ENCODE measurements around the gene GUCA1A.

The GUCA1A gene

DNA sequence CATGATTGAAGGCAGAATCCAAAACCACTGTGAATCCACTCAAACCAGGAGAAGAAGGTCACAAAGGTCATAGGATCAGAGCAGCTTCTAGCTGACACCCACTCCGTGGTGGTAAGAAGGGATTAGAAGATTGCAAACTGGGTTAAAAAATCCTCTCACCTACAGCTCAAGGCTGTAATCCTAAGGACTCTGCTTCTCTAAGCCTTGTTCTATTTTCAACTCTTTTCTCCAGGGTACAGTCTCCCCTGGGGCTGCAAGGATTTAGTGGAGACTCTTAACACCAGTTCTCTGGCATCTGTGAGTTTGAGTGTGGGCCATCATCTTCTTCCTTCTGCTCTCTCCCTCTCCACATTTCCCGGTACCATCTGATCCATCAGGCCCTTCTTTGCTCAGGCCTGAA, at the start of gene GUCA1A:
GUCA1A (plus strand) TSS at position 264 of the 400 bp plus-strand sequence. CDS start 250 bp downstream, outside the sequence.
- no peak for DNase-seq (ENCODE audit: low read depth)

- no peak for DNase-seq (ENCODE audit: low read depth)
These were observed 49.6 kb upstream of the GUCA1A start for GRCh38 chr6:42123379-42124103.

- DNase-seq (ENCODE audit: low read depth) = no peak
These were observed 48.8 kb upstream of the GUCA1A start for GRCh38 chr6:42124223-42124836.

DNA sequence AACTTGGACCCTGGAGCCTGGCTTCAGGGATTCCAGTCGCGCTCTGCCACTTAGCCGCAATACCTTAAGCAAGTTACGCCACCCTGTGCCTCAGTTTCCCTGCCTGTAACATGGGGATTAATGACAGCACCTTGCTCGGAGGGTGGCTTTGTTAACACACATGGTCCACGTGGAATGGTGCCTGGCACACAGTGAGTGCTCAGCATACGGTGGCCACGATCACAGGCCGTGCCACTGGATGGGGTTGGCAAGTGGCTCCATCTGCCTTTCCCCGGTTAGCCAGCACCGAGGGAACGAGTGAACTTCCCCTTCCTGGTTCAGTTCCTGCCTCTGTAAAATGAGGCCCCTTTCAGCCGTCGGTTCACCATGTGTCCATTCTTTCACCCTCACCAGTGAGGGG, 47.9 kb upstream of the GUCA1A start:
- no peak for DNase-seq (ENCODE audit: low read depth)

DNA sequence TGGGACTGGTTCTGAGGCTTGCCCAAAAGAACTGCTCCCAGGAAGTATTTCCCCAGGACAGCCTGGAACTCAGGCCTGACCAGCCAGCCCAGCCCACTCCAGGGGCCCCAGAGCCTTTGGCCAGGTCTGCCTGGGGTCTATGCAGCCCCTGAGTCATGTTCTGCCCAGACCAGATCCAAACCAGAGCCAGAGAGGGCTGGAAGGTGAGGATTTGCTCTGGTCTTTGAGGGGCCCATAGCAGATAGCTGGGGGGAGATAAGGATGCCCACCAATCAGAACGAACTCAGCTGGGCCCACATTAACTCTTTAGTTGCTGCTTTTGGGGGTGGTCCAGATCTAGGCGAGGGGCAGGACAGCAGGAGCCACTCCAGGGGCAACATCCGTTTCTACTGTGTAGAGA, 47.5 kb upstream of the GUCA1A start:
- no peak for DNase-seq (ENCODE audit: low read depth)

DNA sequence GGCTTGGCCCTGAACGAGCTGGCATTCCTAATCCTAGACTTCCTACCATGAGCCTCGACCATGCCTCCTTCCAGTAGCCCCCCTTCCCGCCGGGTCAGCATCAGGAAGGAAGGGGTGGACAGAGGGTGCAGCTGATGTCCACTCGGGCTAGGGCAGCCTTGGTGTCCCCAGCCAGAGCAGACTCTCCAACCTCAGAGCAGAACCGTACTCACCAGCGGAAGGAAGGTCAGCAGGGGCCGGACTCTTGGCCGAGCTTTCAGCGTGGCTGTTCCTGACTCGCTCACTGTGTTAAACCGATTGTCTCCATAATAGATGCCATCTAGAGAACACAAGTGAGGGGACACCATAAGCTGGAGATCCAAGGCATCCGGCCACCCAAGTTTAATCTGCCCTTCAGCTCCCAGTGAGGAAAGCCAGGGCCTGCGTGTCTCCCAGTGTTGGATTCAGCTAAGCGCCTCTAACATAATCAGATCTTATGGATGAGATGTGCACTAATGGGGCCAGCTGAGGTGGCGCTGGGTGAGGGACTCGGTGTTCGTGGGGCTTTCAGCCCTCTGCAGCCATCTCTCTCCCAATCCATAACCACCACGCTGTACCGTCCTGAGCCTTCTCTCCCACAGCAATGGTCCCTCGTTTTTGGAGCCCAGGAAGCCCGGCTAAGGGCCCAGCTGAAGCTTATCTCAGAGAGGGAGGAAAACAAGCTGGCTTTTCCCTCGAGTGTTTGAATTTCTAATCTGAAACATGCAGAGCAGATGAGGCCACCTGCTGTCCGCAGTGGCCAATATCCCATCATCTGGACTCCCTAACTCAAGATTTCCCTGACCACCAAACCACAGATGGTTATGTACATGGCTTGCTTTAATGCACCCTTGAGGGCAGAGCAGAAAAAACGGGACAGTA, 44.5 kb upstream of the GUCA1A start:
- no peak for DNase-seq (ENCODE audit: low read depth)

- DNase-seq (ENCODE audit: low read depth) = no peak
These were observed 43.8 kb upstream of the GUCA1A start for GRCh38 chr6:42129360-42129676.

- no peak for DNase-seq (ENCODE audit: low read depth)
These were observed 41.6 kb upstream of the GUCA1A start for GRCh38 chr6:42131531-42131930.

- DNase-seq (ENCODE audit: low read depth) = no peak
These were observed 39.2 kb upstream of the GUCA1A start for GRCh38 chr6:42133926-42134325.

DNA sequence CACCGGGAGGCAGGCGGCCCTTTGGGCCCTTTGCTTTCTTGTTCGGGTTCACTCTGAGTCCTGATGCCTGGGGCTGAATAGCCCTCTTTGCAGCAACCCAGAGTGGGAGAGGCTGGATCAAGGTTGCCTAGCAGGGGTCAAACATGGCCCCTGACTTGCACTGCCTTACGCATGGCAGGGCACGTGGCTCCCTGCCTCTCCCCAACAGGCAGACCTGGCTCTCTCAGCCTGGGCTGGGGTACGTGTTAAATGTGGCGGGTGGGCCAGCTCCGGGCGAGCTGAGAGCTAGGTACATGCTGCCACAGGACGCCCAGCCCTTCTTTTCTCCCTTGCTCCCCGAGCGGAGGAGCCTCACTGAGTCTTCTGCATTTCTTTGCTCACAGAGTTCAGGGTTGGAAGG, 38.0 kb upstream of the GUCA1A start:
- DNase-seq (ENCODE audit: low read depth) = no peak

GRCh38 chr6:42135722-42136121, 37.4 kb upstream of the GUCA1A start:
- DNase-seq (ENCODE audit: low read depth) = no peak

DNA sequence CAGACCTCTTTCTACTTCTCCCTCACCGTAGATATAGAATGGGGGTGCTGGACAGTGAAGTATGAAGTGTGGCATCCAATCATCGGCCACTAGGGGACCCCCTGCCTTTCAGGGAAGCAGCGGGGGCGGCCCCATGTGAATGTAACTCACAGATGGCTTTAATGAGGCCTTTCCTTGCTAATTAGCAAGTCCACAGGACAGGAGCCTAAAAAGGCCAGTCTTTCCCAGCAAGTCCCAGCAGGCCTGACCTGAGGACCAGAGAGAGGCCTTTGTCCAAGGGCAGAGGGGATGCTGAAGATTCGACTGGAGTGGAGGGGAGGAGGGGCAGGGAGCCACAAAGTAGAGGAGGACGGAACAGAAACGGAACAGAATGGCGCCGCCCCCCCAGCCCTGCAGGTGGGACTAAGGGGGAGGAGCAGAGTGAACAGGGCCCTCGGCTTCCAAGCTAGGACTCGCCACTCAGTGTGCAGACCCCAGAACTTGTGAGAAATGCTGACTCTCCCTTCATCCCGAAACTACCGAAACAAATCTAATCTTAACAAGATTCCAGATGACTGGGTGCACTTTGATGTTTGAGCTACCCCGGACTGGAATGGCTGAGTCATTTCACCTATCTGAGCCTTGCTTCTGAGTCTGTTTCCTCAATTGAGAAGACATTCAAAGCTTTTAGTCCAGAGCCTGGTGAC, 36.5 kb upstream of the GUCA1A start:
- peak; percentile 25 for DNase-seq (ENCODE audit: low read depth)

- DNase-seq (ENCODE audit: low read depth) = no peak
These were observed 35.9 kb upstream of the GUCA1A start for GRCh38 chr6:42137194-42137753.

- no peak for DNase-seq (ENCODE audit: low read depth)
These were observed 35.0 kb upstream of the GUCA1A start for GRCh38 chr6:42138190-42138589.

DNA sequence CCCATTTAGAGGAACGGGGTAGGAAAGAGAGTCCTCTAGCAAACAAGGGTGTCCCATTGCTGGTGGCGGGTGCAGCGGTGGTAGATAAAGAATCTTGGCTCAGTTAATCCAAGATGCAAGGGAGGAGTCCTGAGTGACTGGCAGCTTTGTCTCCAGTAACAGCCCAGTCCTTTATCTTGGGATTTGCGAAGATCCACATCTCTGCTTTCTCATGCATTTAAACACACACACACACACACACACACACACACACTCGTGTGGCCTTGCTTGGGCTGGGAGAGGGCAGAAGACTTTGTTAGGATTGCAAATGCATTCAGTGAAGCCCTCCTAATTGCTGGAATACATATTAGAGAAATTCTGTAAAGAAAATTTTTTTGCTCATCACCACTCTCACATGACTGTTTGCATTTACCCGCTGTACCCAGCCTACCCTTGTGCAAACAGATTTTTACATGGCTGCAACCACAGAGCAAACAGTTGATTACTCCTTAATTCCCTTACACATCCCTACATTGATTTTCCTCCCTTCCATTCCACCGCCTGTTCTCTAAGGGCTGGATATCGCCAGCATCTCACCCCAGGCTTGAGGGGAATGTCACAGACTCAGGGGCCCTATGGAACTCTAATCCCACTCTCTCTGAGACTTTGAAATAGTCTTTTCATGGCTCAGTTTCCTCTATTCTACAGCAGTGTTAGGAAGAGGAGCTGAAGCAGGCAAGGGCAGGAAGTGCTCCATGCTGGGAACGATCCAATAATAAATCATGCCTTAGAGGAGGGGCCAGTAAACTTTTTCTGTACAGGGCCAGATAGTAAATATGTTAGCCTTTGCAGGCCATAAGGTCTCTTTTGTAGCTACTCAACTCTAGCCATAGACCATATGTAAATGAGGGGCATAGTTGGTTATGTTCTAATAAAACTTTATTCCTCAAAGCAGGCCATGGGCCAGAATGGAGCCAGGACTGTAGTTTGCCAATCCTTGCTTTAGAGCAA, 34.2 kb upstream of the GUCA1A start:
- DNase-seq (ENCODE audit: low read depth) = no peak

DNA sequence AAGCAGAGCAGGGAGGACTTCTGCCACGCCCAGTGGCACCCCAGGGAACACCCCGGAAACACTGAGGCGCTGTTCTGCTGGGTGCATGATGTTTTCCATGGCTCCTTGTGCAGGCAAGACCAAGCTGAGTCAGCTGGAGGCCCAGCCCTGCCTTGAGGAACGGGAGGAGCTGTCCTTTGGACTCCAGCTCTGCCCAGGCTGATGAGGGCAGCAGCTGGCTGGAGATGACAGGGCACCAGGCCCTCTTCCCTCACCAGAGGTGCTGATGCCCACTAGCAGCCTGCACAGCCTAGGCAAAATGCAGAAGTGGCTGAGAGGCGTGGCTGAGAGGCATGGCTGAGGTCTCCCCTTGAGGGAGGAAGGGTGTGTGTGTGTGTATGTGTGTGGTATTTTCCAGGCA, 33.1 kb upstream of the GUCA1A start:
- no peak for DNase-seq (ENCODE audit: low read depth)

GRCh38 chr6:42140756-42141602, 32.2 kb upstream of the GUCA1A start:
- DNase-seq (ENCODE audit: low read depth) = no peak

GRCh38 chr6:42141603-42142117, 31.5 kb upstream of the GUCA1A start:
- DNase-seq (ENCODE audit: low read depth) = no peak

- DNase-seq (ENCODE audit: low read depth) = no peak
These were observed 30.9 kb upstream of the GUCA1A start, which contains the start of gene C6orf132 for GRCh38 chr6:42142118-42142835. Gene C6orf132, minus strand, starts transcription at chr6:42142620. Its CDS starts 176 bp downstream, at chr6:42142444.
